GM21576 (cell line): Measurements from ENCODE around the gene RUVBL1.

Experiments used
- ATAC-seq: cut with Tn5 transposase; IDR thresholded peaks from one replicate; pipeline ENCODE4 v1.9.1; 2021; ENCODE audit warnings: mild to moderate bottlenecking, moderate library complexity; ENCODE audit not compliant: unreplicated experiment

Gene RUVBL1

GRCh38 chr3:128036119-128036518, 87.5 kb downstream of the RUVBL1 start:
- ATAC-seq: no peak

- no peak for ATAC-seq
These were observed 90.5 kb downstream of the RUVBL1 start for GRCh38 chr3:128033102-128033501.
